Spleen (tissue), 7 donors: ENCODE measurements around the gene TDRD1.

ENCODE experiments used
- CTCF ChIP-seq, 11 experiments: fragments of 200-600 bp in 7 of 11; fragments of 450-650 bp in 4 of 11; sonication (generic) in 4 of 11; IDR thresholded peaks in 8 of 11; conservative IDR thresholded peaks in 3 of 11; 1 replicate in 7 of 11; 2 replicates in 4 of 11; pipeline versions ENCODE4 v1.4.0 to v1.8.0; 2016 to 2021; ENCODE audit warnings: antibody characterized with exemption in 11 of 11, inconsistent platforms in 4 of 11, mild to moderate bottlenecking in 1 of 11
- POLR2A ChIP-seq, 3 donors: fragments of 450-650 bp; IDR thresholded peaks; one replicate each; pipeline ENCODE4 v1.5.1; 2017; ENCODE audit warnings: antibody characterized with exemption in 3 of 3, mild to moderate bottlenecking in 1 of 3
- POLR2AphosphoS5 ChIP-seq, 3 donors: sonication (generic); formaldehyde crosslinking; IDR thresholded peaks; one replicate each; pipeline ENCODE4 v1.5.1; 2017; ENCODE audit warnings: antibody characterized with exemption in 3 of 3
- donor health status: DM: no; HTN: no; CAD: no; lungs with moderate emphysema.
- donor health status: DM: no; HTN: no; CAD: no.
- donor health status: DM: no; HTN: no; CAD: no.

GRCh38 chr10:114220281-114220680 lies 41.1 kb downstream of the TDRD1 start:
- TF ChIP-seq CTCF (IDR thresholded peaks at IDR 0.05 in 8 of 11, conservative IDR thresholded peaks at IDR 0.05 in 3 of 11) (no peak), POLR2A (IDR thresholded peaks at IDR 0.05) (no peak), POLR2AphosphoS5 (IDR thresholded peaks at IDR 0.05) (no peak)
